H1 (cell line): ENCODE measurements around the gene RAB5B. TPM values are rescaled to one million over a fixed set of nuclear protein-coding genes. Genes with fewer than 3 reads are reported as not detected.
"Not testable (repeated sequence)": the region's sequence is repeated elsewhere in the genome, so short reads cannot be mapped to it uniquely, and the experiment has no call there.

Experiments used
- CTCF ChIA-PET: fragments of 300-600 bp; sonication (Branson Sonifier 250); formaldehyde crosslinking; loops from one replicate; lab custom pipeline; 2021; ENCODE audit not compliant: partially characterized antibody; lab: Charles Lee
- POLR2A ChIA-PET: fragments of 300-600 bp; sonication (Branson Sonifier 250); formaldehyde crosslinking; loops from one replicate; lab custom pipeline; 2021; ENCODE audit warnings: inconsistent platforms; ENCODE audit not compliant: partially characterized antibody; lab: Charles Lee
- DNase-seq, 2 experiments: peaks; one replicate each; pipeline versions ENCODE4 v3.0.0 to v3.0.0-alpha.2; 2010 to 2022; ENCODE audit warnings: low spot score in 2 of 2, low read depth in 1 of 2, mixed read lengths in 1 of 2
- FAIRE-seq: peaks from 2 replicates; lab custom pipeline; 2011; peaks lifted over from hg19 to GRCh38; lab: Jason Lieb, UNC
- H2AFZ ChIP-seq: 2 replicates; pipeline ENCODE4 v1.8.1; 2012; ENCODE audit warnings: low read length, inconsistent platforms
- H2AK5ac ChIP-seq: 2 replicates; pipeline ENCODE4 v1.6.1; 2013; ENCODE audit warnings: low read depth, low read length
- H2BK120ac ChIP-seq: replicated peaks from 2 replicates; pipeline ENCODE3; 2013; ENCODE audit warnings: low read depth, low read length, inconsistent platforms
- H2BK12ac ChIP-seq: 2 replicates; pipeline ENCODE4 v1.6.1; 2013; ENCODE audit warnings: low read depth, low read length
- H2BK15ac ChIP-seq: 2 replicates; pipeline ENCODE4 v1.6.1; 2013; ENCODE audit warnings: low read length
- H2BK20ac ChIP-seq: 2 replicates; pipeline ENCODE4 v1.6.1; 2013; ENCODE audit warnings: low read length
- H2BK5ac ChIP-seq: 2 replicates; pipeline ENCODE4 v1.6.1; 2013; ENCODE audit warnings: low read depth, low read length
- H3K14ac ChIP-seq: 2 replicates; pipeline ENCODE4 v1.6.1; 2013; ENCODE audit warnings: inconsistent platforms; ENCODE audit not compliant: insufficient read length
- H3K18ac ChIP-seq: 2 replicates; pipeline ENCODE4 v1.6.1; 2013; ENCODE audit warnings: low read length; ENCODE audit errors: extremely low read depth
- H3K23ac ChIP-seq: 2 replicates; pipeline ENCODE4 v1.6.1; 2013; ENCODE audit warnings: inconsistent platforms; ENCODE audit not compliant: insufficient read length
- H3K23me2 ChIP-seq: 2 replicates; pipeline ENCODE4 v1.6.1; 2013; ENCODE audit warnings: low read depth, low read length
- H3K27ac ChIP-seq: 2 replicates; pipeline ENCODE4 v1.6.1; 2011; ENCODE audit warnings: low read depth, low read length, inconsistent platforms
- H3K27me3 ChIP-seq, 4 experiments: replicated peaks in 1 of 4; 1 replicate in 1 of 4; 2 replicates in 3 of 4; pipeline versions ENCODE4 v1.6.1 to v1.8.1; 2011 to 2013; ENCODE audit warnings: low read length in 3 of 4, mild to moderate bottlenecking in 3 of 4, inconsistent platforms in 2 of 4, mixed read lengths in 2 of 4, moderate library complexity in 1 of 4; ENCODE audit not compliant: control insufficient read depth in 3 of 4, insufficient read depth in 3 of 4; ENCODE audit errors: extremely low read depth in 1 of 4
- H3K36me3 ChIP-seq, 4 experiments: 2 replicates each; pipeline versions ENCODE4 v1.6.1 to v1.8.1; 2011 to 2013; ENCODE audit warnings: mild to moderate bottlenecking in 4 of 4, low read length in 3 of 4, moderate library complexity in 2 of 4, control low read depth in 1 of 4, inconsistent platforms in 1 of 4; ENCODE audit not compliant: insufficient read depth in 4 of 4, control insufficient read depth in 2 of 4
- H3K4ac ChIP-seq: replicated peaks from 2 replicates; pipeline ENCODE3; 2013; ENCODE audit warnings: low read length, low read depth, mixed read lengths, inconsistent platforms; ENCODE audit not compliant: insufficient read length
- H3K4me1 ChIP-seq, 4 experiments: replicated peaks in 1 of 4; 1 replicate in 1 of 4; 2 replicates in 3 of 4; pipeline versions ENCODE4 v1.6.1 to v1.8.1; 2011 to 2013; ENCODE audit warnings: low read length in 3 of 4, inconsistent platforms in 2 of 4, mixed read lengths in 1 of 4; ENCODE audit not compliant: insufficient read depth in 4 of 4, control insufficient read depth in 3 of 4
- H3K4me2 ChIP-seq, 2 experiments: 2 replicates each; pipeline versions ENCODE4 v1.6.1 to v1.8.1; 2011 to 2013; ENCODE audit warnings: low read depth in 2 of 2, low read length in 2 of 2, control low read depth in 1 of 2, inconsistent platforms in 1 of 2, mild to moderate bottlenecking in 1 of 2; ENCODE audit not compliant: insufficient read depth in 1 of 2
- H3K4me3 ChIP-seq, 4 experiments: fragments of 200-600, 300-600 bp in 1 of 4; sonication (generic), shearing (Covaris generic), sonication (Bioruptor Twin) in 1 of 4; 2 replicates each; pipeline versions ENCODE4 v1.5.1 to v1.8.1; 2011 to 2016; ENCODE audit warnings: low read length in 4 of 4, low read depth in 3 of 4, control low read depth in 2 of 4, inconsistent platforms in 2 of 4, mild to moderate bottlenecking in 2 of 4, mixed read lengths in 1 of 4, moderate library complexity in 1 of 4; ENCODE audit not compliant: insufficient read depth in 2 of 4; ENCODE audit errors: extremely low read depth in 1 of 4
- H3K56ac ChIP-seq: replicated peaks from 2 replicates; pipeline ENCODE3; 2013; ENCODE audit warnings: low read depth, mild to moderate bottlenecking, mixed read lengths, low read length, inconsistent platforms; ENCODE audit not compliant: insufficient read length
- H3K79me1 ChIP-seq: 2 replicates; pipeline ENCODE4 v1.6.1; 2013; ENCODE audit warnings: low read depth, low read length, control low read depth
- H3K79me2 ChIP-seq, 2 experiments: 2 replicates each; pipeline versions ENCODE4 v1.6.1 to v1.8.1; 2012 to 2013; ENCODE audit warnings: low read length in 2 of 2, mild to moderate bottlenecking in 2 of 2, inconsistent platforms in 1 of 2; ENCODE audit not compliant: insufficient read depth in 2 of 2, control insufficient read depth in 1 of 2
- H3K9ac ChIP-seq, 4 experiments: replicated peaks in 1 of 4; 1 replicate in 1 of 4; 2 replicates in 3 of 4; pipeline versions ENCODE4 v1.6.1 to v1.8.1; 2011 to 2013; ENCODE audit warnings: low read depth in 3 of 4, low read length in 3 of 4, control low read depth in 2 of 4, mild to moderate bottlenecking in 2 of 4, moderate library complexity in 2 of 4, inconsistent platforms in 1 of 4; ENCODE audit errors: extremely low read depth in 1 of 4
- H3K9me3 ChIP-seq, 2 experiments: 2 replicates each; pipeline versions ENCODE4 v1.6.1 to v1.8.1; 2012 to 2013; ENCODE audit warnings: mild to moderate bottlenecking in 2 of 2, moderate library complexity in 2 of 2, control low read depth in 1 of 2, inconsistent platforms in 1 of 2, low read depth in 1 of 2, low read length in 1 of 2, mixed read lengths in 1 of 2; ENCODE audit not compliant: insufficient read depth in 2 of 2
- H4K20me1 ChIP-seq, 2 experiments: replicated peaks in 1 of 2; 2 replicates each; pipeline versions ENCODE3 to v1.8.1; 2011 to 2013; ENCODE audit warnings: inconsistent platforms in 2 of 2, low read length in 2 of 2, mild to moderate bottlenecking in 1 of 2; ENCODE audit not compliant: insufficient read depth in 2 of 2, control insufficient read depth in 1 of 2
- H4K5ac ChIP-seq: 2 replicates; pipeline ENCODE4 v1.6.1; 2013; ENCODE audit warnings: low read length, low read depth, mixed read lengths, inconsistent platforms; ENCODE audit not compliant: insufficient read length
- H4K8ac ChIP-seq: 2 replicates; pipeline ENCODE4 v1.8.0; 2013; ENCODE audit warnings: mild to moderate bottlenecking, moderate library complexity, low read length, inconsistent platforms; ENCODE audit not compliant: insufficient read depth; ENCODE audit errors: extremely low read depth
- H4K91ac ChIP-seq: replicated peaks from 2 replicates; pipeline ENCODE3; 2013; ENCODE audit warnings: low read length, mixed read lengths, inconsistent platforms; ENCODE audit not compliant: insufficient read length
- RBBP5 ChIP-seq: IDR thresholded peaks from 2 replicates; pipeline ENCODE4 v1.7.1; 2012; ENCODE audit warnings: low read depth, mild to moderate bottlenecking, inconsistent platforms, low read length, moderate library complexity, borderline replicate concordance
- SUZ12 ChIP-seq: fragments of 200-600 bp; sonication (generic); IDR thresholded peaks from 2 replicates; pipeline ENCODE4 v1.6.1; 2012; ENCODE audit warnings: mild to moderate bottlenecking, inconsistent platforms, low read length, moderate library complexity, mixed read lengths
- WGBS, 2 experiments: shearing (Covaris generic) in 1 of 2; methylation state at CpG; one replicate each; pipeline versions ENCODE4 v1.1.6 to v1.1.7; 2013 to 2015; ENCODE audit warnings: low lambda C conversion rate in 2 of 2, mixed read lengths in 2 of 2, inconsistent platforms in 1 of 2, low coverage in 1 of 2, missing lambda C conversion rate in 1 of 2; ENCODE audit not compliant: insufficient replicate concordance in 2 of 2, insufficient coverage in 1 of 2, insufficient read length in 1 of 2; ENCODE audit errors: extremely low coverage in 1 of 2, missing lambda C conversion rate in 1 of 2; 5-methylcytosine and 5-hydroxymethylcytosine counted together
- polyA plus RNA-seq, 7 experiments: library from polyadenylated mRNA; depleted of rRNA in 3 of 7; stranded (reverse) in 5 of 7; unstranded in 2 of 7; fragments of >200 nt in 5 of 7; fragments of 200-250 nt in 2 of 7; gene quantifications; 1 replicate in 5 of 7; 2 replicates in 1 of 7; 4 replicates in 1 of 7; pipeline versions ENCODE4 v1.2.1 to v1.2.3, GENCODE V29; 2011 to 2013; ENCODE audit warnings: missing spikeins in 2 of 7, mixed read lengths in 2 of 7
- total RNA-seq: library from RNA; stranded (reverse); fragmentation: NEBNext Ultra II Directional; extraction: Animal tissue kit (Norgen Biotek cat#: 25700); gene quantifications from 2 replicates; pipeline ENCODE4 v1.2.1, GENCODE V29; 2021

Gene RAB5B
- total and polyA plus RNA-seq, 2 of the 8 experiments (the other 6 are each of a cell fraction or from before 2014, with no cell fraction given): 56.7 to 62.4 TPM

DNA sequence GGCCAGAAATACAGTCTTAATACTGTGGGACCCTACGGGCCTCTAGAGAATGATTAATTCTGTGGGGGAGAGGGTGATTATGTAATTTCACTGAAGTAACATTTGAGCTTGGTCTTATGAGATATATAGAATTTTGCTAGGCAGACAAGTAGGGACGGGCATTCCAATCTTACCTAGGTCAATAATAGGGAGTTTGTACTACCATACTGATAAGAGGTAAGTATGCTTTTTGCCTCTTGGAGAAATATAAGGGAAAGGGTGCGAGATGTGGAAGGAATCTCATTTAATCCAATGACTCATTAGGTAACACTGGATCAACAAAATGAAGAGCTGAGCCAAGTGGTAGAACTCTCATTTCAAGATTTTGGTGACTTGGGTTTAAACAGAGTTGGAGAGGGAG, 5.2 kb downstream of the RAB5B start (continued):
- TF ChIP-seq RBBP5: no peak
- TF ChIP-seq SUZ12: no peak
- TF ChIP-seq, all 59 proteins: peak for 0

DNA sequence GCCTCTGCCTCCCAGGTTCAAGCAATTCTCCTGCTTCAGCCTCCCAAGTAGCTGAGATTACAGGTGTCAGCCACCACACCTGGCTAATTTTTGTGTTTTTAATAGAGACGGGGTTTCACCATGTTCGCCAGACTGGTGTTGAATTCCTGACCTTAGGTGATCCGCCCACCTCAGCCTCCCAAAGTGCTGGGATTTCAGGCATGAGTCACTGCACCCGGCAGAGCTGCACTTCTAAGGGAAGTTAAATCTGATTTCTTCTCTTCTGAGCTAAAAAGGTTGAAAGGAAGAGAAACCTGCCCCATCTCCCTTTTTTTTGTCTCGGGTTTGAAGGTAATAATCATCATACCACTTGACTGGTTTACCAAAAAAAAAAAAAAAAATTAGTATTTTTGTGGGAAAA, 8.0 kb downstream of the RAB5B start:
- CTCF ChIA-PET: interaction anchor here (0.6 to 3.5 kb wide), 8 partner anchors 9 to 1081 kb away, joined by 3 to 21 read pairs (median 3); no protein-coding TSS in a partner anchor
- not testable (repeated sequence) for H3K27me3 ChIP-seq, DNase-seq, H3K9ac ChIP-seq, H2AFZ ChIP-seq, H3K9me3 ChIP-seq, H4K20me1 ChIP-seq, H3K56ac ChIP-seq, H3K4me3 ChIP-seq, H3K18ac ChIP-seq, H4K5ac ChIP-seq, H4K91ac ChIP-seq, H3K4ac ChIP-seq, H3K27ac ChIP-seq, H2BK20ac ChIP-seq, H3K4me2 ChIP-seq, H3K23me2 ChIP-seq, H2BK5ac ChIP-seq, H3K79me1 ChIP-seq, H2BK12ac ChIP-seq, H3K14ac ChIP-seq, H3K4me1 ChIP-seq, FAIRE-seq, H2BK15ac ChIP-seq, H2BK120ac ChIP-seq, H4K8ac ChIP-seq, H3K23ac ChIP-seq, H2AK5ac ChIP-seq
- 90% methylated on average over 4 of the region's 5 CpGs; no CpG with 5 or more reads in 1 of the 2 experiments for WGBS, 2 experiments
- H3K79me2 ChIP-seq: peaks cover 0 to 13% of the 10 kb centered on the region in 2 experiments; a peak in 2 of 4 replicates
- peaks cover 0 to 27% (median 1%) of the 10 kb centered on the region in 4 experiments; a peak in 5 of 8 replicates for H3K36me3 ChIP-seq
- POLR2A ChIA-PET: interaction anchor here (1.1 to 4.3 kb wide), 4 partner anchors 10 to 152 kb away, joined by 3 to 24 read pairs (median 4); partner anchors contain the start of genes PMEL and SUOX
